Caki2 (cell line): Measurements from ENCODE around the gene PRKCZ. TPM values are rescaled to one million over a fixed set of nuclear protein-coding genes. Genes with fewer than 3 reads are reported as not detected.

Experiments
- DNase-seq: peaks from one replicate; pipeline ENCODE4 v3.0.0-alpha.2; 2015; ENCODE audit warnings: low read depth
- in situ Hi-C: cut with HindIII; loops from 2 replicates; pipeline ENCODE4 v1.10.0; 2016; ENCODE audit warnings: low sequenced_read_pairs, low pct_unique_long_range_greater_than_20kb, mixed read lengths
- total RNA-seq: library from RNA; depleted of rRNA; stranded (reverse); fragments of >200 nt; shearing (Covaris generic); gene quantifications from 2 replicates; pipeline ENCODE4 v1.2.3, GENCODE V29; 2014; ENCODE audit warnings: low replicate concordance; rRNA removed

PRKCZ gene
- total RNA-seq, 1 experiment from 2014 or later: 60.4 TPM

- in situ Hi-C loops: no loop called here
- DNase-seq: no peak
These were observed 179.9 kb downstream of the PRKCZ start for GRCh38 chr1:2229911-2230731.

DNA sequence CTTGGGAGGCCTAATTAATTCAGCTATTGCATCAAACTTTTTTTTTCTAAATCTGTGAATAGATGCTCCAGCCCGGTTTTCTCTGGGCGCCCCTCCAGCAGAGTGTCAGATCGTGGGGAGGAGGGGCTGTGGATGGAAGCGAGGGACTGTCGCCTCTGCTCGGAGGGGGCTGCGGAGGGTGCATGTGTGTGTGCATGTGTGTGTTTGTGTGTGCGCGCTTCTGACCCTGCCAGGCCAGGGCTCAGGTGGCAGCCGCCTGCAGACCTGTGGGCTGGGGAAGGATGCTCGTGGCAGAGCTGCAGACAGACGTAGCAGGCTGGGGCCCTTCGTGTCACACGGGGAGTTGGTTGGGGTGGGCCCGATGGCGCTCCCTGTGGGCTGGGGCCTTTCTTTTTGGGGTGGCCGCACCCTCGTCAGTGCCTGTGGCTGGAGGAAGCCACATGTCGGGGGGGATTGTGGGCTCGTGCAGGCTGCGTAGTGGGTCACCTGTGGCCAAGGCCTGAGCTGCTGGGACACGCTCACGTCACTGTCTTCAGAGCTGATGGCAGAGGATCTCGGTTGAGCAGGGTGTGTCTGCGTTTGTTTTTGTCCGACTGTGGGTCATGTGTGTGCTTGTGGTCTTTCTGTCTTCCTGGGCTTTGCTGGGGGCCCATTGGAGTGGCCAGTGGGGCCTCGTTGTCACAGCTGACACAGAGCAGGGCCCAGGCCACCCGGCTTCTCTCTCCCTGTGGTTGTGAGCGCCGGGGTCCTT lies 180.7 kb downstream of the PRKCZ start:
- in situ Hi-C loops: no loop called here
- no peak for DNase-seq

- in situ Hi-C loops: no loop called here
- DNase-seq: no peak
These were observed 181.5 kb downstream of the PRKCZ start for GRCh38 chr1:2231532-2232254.

DNA sequence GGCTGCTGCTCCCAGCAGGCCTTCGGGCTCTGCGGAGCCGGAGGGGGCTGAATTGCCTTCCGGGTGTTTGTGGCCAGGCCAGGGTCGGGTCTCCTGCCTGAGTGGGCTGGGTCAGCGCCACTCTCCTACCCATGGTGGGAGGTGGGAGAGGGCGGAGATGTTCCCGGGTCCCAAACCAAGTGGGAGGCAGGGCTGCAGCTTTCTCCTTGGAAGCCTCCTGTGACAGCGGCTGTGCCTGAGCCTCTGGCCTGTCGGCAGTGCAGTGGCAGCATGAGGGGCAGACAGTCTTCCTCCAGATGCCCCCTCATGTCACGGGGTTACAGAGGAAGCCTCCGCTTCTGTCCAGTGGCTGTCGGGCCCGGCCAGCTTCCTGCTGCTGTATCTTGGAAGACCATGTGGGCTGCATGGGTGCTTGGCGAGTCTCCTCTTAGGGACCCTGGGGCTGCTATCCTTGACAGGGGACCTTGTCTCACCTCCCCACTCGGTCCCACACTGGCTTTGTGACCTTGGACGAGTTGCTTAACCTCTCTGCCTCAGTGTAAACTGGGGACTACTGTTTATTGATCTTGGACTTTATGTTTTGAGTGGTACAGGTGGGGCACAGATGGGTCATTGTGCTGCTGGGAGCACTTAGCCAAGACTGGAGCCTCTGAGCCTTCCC lies 182.2 kb downstream of the PRKCZ start:
- no peak for DNase-seq
- in situ Hi-C loops: no loop called here

GRCh38 chr1:2232916-2233438 lies 182.8 kb downstream of the PRKCZ start:
- DNase-seq: no peak
- in situ Hi-C loops: no loop called here

GRCh38 chr1:2233468-2233867 lies 183.3 kb downstream of the PRKCZ start:
- DNase-seq: no peak
- in situ Hi-C loops: no loop called here

DNA sequence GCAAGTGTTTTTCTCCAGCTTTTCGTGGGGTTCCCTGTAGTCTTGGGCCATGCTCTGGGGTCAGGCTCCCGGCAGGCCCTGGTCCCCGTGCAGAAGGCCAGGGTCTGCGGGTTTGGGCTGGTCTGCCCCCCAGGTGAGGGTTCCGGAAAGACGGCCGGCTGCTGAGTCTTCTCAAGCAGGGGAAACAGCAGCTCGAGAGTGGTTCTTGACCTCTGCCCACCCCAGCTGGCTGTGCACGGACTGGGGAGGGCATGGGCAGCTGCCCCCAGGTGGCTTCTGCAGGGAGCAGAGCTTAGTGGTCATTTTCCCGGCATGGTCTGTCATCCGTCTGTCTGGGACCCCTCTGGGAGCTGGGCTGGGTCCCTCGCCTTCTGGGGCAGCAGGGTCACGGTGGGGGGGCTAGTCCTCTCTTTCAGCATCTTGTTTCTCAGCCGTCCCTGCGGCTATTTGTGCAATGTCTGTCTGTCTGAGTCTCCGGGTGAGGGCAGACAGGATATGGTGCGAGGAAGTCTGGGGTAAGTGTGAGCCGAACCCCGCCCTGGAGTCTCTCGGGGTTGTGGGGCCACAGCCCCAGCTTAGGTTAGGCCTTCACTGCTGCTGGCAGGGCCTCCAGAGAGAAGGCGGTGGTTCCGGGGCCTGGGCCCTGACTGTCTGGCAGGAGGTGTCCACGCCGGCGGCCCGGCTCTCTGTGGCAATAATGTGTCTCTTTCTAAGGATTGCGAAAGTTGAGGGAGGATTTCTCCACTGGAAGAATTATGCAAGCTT lies 184.0 kb downstream of the PRKCZ start:
- in situ Hi-C loops: no loop called here
- DNase-seq: no peak

- in situ Hi-C loops: no loop called here
- DNase-seq: no peak
These were observed 184.5 kb downstream of the PRKCZ start for GRCh38 chr1:2234762-2235113.

Other genes starting within 250 kb of the PRKCZ start
- gene GNB1, start 159.3 kb upstream of the PRKCZ start, total RNA-seq: 282 and 362 TPM in 2 replicates
- not detected in 2 replicates for gene CALML6, start 135.2 kb upstream of the PRKCZ start, total RNA-seq
- not detected in 2 replicates for gene TMEM52, start 131.1 kb upstream of the PRKCZ start, total RNA-seq
- gene CFAP74, start 46.6 kb upstream of the PRKCZ start, total RNA-seq: not detected in 2 replicates
- 0.74 TPM in 1 of 2 replicates, not detected in the other for gene GABRD, start 31.1 kb upstream of the PRKCZ start, total RNA-seq
- 130 and 184 TPM in 2 replicates for gene FAAP20, start 144.4 kb downstream of the PRKCZ start, total RNA-seq
- gene SKI, start 177.9 kb downstream of the PRKCZ start, total RNA-seq: 4.8 and 5.6 TPM in 2 replicates